B cell (primary cell): Measurements from ENCODE around the gene SLC29A3. TPM values are rescaled to one million over a fixed set of nuclear protein-coding genes. Genes with fewer than 3 reads are reported as not detected.

Source experiments
- ATAC-seq: fragments of 200-7000 bp; cut with Tn5 transposase; one replicate; pipeline ENCODE4 v1.10.0; 2021; ENCODE audit warnings: low read depth, mild to moderate bottlenecking, moderate number of reproducible peaks, moderate library complexity
- CTCF ChIA-PET: fragments of 350-600 bp; sonication (Branson Sonifier 250); formaldehyde crosslinking; loops from one replicate; lab custom pipeline; 2021; ENCODE audit warnings: antibody characterized with exemption, inconsistent platforms; lab: Charles Lee
- POLR2A ChIA-PET: fragments of 350-600 bp; sonication (Branson Sonifier 250); formaldehyde crosslinking; loops from one replicate; lab custom pipeline; 2021; ENCODE audit warnings: antibody characterized with exemption; lab: Charles Lee
- DNase-seq: peaks from one replicate; pipeline ENCODE4 v3.0.0; 2013
- H2AFZ ChIP-seq: 2 replicates; pipeline ENCODE4 v1.6.1; 2012; ENCODE audit warnings: mild to moderate bottlenecking, low read depth, low read length; ENCODE audit not compliant: insufficient read depth, poor library complexity, severe bottlenecking
- H3K27ac ChIP-seq, 2 donors: 1 replicate in 1 of 2; 2 replicates in 1 of 2; pipeline ENCODE4 v1.5.1; 2012 to 2013; ENCODE audit warnings: low read length in 2 of 2, mild to moderate bottlenecking in 2 of 2, moderate library complexity in 1 of 2
- H3K27me3 ChIP-seq, 4 experiments: fragments of 200-600 bp in 1 of 4; sonication (generic) in 1 of 4; replicated peaks in 1 of 4; 1 replicate in 2 of 4; 2 replicates in 2 of 4; pipeline versions ENCODE4 v1.6.1 to v1.7.0; 2013 to 2016; ENCODE audit warnings: low read length in 3 of 4, mild to moderate bottlenecking in 2 of 4, mixed read lengths in 1 of 4, moderate library complexity in 1 of 4; ENCODE audit not compliant: insufficient read depth in 4 of 4, control insufficient read depth in 3 of 4; ENCODE audit errors: control extremely low read depth in 1 of 4
- H3K36me3 ChIP-seq, 2 experiments: replicated peaks in 1 of 2; 1 replicate in 1 of 2; 2 replicates in 1 of 2; pipeline versions ENCODE4 v1.6.1 to v1.7.1; 2013; ENCODE audit warnings: low read length in 1 of 2; ENCODE audit not compliant: insufficient read depth in 2 of 2, control insufficient read depth in 1 of 2; ENCODE audit errors: control extremely low read depth in 1 of 2, extremely low read depth in 1 of 2
- H3K4me1 ChIP-seq, 2 donors: fragments of 200-600 bp in 1 of 2; sonication (generic) in 1 of 2; 1 replicate in 1 of 2; 2 replicates in 1 of 2; pipeline versions ENCODE4 v1.5.1 to v1.6.1; 2013 to 2017; ENCODE audit warnings: low read length in 2 of 2; ENCODE audit not compliant: control insufficient read depth in 2 of 2, insufficient read depth in 2 of 2
- H3K4me2 ChIP-seq: replicated peaks from 2 replicates; pipeline ENCODE3; 2012; ENCODE audit warnings: mild to moderate bottlenecking, low read depth, low read length; ENCODE audit not compliant: poor library complexity, severe bottlenecking
- H3K4me3 ChIP-seq, 5 experiments: fragments of 200-600 bp in 1 of 5; sonication (generic) in 1 of 5; 1 replicate in 3 of 5; 2 replicates in 2 of 5; pipeline versions ENCODE4 v1.5.1 to v1.7.0; 2011 to 2016; ENCODE audit warnings: low read length in 4 of 5, mild to moderate bottlenecking in 4 of 5, low read depth in 2 of 5, control low read depth in 1 of 5, moderate library complexity in 1 of 5; ENCODE audit not compliant: insufficient read depth in 1 of 5; ENCODE audit errors: control extremely low read depth in 1 of 5, extremely low read depth in 1 of 5
- H3K79me2 ChIP-seq: fragments of 200-600 bp; sonication (generic); one replicate; pipeline ENCODE4 v1.6.0; 2016; ENCODE audit warnings: low read length; ENCODE audit not compliant: control insufficient read depth, insufficient read depth
- H3K9ac ChIP-seq: fragments of 200-600 bp; sonication (generic); 2 replicates; pipeline ENCODE4 v1.6.1; 2017; ENCODE audit warnings: mild to moderate bottlenecking, low read length, moderate library complexity
- H3K9me3 ChIP-seq, 3 donors: one replicate each; pipeline versions ENCODE4 v1.6.1 to v1.7.1; 2013; ENCODE audit warnings: low read length in 2 of 3; ENCODE audit not compliant: control insufficient read depth in 2 of 3, insufficient read depth in 1 of 3; ENCODE audit errors: control extremely low read depth in 1 of 3
- H4K20me1 ChIP-seq: 2 replicates; pipeline ENCODE4 v1.6.0; 2012; ENCODE audit warnings: mild to moderate bottlenecking, low read length; ENCODE audit not compliant: insufficient read depth, control insufficient read depth, poor library complexity, severe bottlenecking
- H3K27ac Mint-ChIP-seq: one replicate; pipeline ENCODE4 v1.8.0; 2021; ENCODE audit warnings: mixed read lengths
- H3K27me3 Mint-ChIP-seq: one replicate; pipeline ENCODE4 v1.8.0; 2021; ENCODE audit warnings: mixed read lengths
- H3K4me1 Mint-ChIP-seq: one replicate; pipeline ENCODE4 v1.8.0; 2021; ENCODE audit warnings: mixed read lengths
- H3K4me3 Mint-ChIP-seq: one replicate; pipeline ENCODE4 v1.8.0; 2021; ENCODE audit warnings: mixed read lengths
- H3K9me3 Mint-ChIP-seq: one replicate; pipeline ENCODE4 v1.8.0; 2022; ENCODE audit warnings: mixed read lengths; ENCODE audit not compliant: insufficient read depth
- CTCF ChIP-seq: fragments of 200-600 bp; IDR thresholded peaks from one replicate; pipeline ENCODE4 v1.8.0; 2022; ENCODE audit warnings: antibody characterized with exemption, mild to moderate bottlenecking
- EZH2 ChIP-seq: IDR thresholded peaks from 2 replicates; pipeline ENCODE4 v1.6.1; 2012; ENCODE audit warnings: borderline replicate concordance, low read depth, mild to moderate bottlenecking, moderate library complexity, low read length; ENCODE audit not compliant: insufficient read depth, poor library complexity, severe bottlenecking
- WGBS: methylation state at CpG from one replicate; pipeline ENCODE4 v1.1.5; 2013; ENCODE audit warnings: missing lambda C conversion rate; ENCODE audit not compliant: insufficient coverage; 5-methylcytosine and 5-hydroxymethylcytosine counted together
- intact Hi-C: fragments of 100-400 bp; cut with micrococcal nuclease; formaldehyde crosslinking; loops from one replicate; pipeline ENCODE4 v1.10.0; 2022
- polyA plus RNA-seq: library from polyadenylated mRNA; depleted of rRNA; stranded (reverse); fragments of >200 nt; gene quantifications from 2 replicates; pipeline ENCODE4 v1.2.3, GENCODE V29; 2012
- total RNA-seq, 2 donors: library from RNA; stranded (reverse); fragments of 120-200 nt in 1 of 2; gene quantifications; 1 replicate in 1 of 2; 2 replicates in 1 of 2; pipeline versions ENCODE4 v1.2.3 to v1.2.4, GENCODE V29; 2013 to 2022

SLC29A3 gene
- total and polyA plus RNA-seq, 2 donors (not counting 1 experiment from before 2014, with no cell fraction given), result 4.5 to 8.2 TPM

GRCh38 chr10:71287456-71287855 is 31.6 kb upstream of the SLC29A3 start:
- TF ChIP-seq EZH2, result no peak
- no peak for TF ChIP-seq CTCF
- Histone ChIP-seq H3K79me2 (no peaks in the 10 kb centered on the region), H2AFZ (no peak overlapping the region), H3K36me3 (no peaks in the 10 kb centered on the region), H3K4me3 (no peak overlapping the region), H3K27ac (no peak overlapping the region), H3K27me3 (no peaks in the 10 kb centered on the region), H3K4me1 (no peaks in the 10 kb centered on the region), H4K20me1 (no peaks in the 10 kb centered on the region), H3K9me3 (peaks cover 0 to 5% (median 0%) of the 10 kb centered on the region in 3 donors), H3K4me2 (no peak overlapping the region), H3K9ac (no peak overlapping the region)
- ChIA-PET POLR2A (no interaction called here), CTCF (no interaction called here)
- ATAC-seq, result no peak
- 87% methylated on average over 14 of the region's 14 CpGs for WGBS
- intact Hi-C loops, result no loop called here
- H3K4me3 Mint-ChIP-seq, result no peak overlapping the region
- H3K4me1 Mint-ChIP-seq, result peaks cover 6% of the 10 kb centered on the region
- H3K9me3 Mint-ChIP-seq, result no peaks in the 10 kb centered on the region
- peaks cover under 1% of the 10 kb centered on the region for H3K27me3 Mint-ChIP-seq
- no peak for DNase-seq
- no peak overlapping the region for H3K27ac Mint-ChIP-seq

- no peaks in the 10 kb centered on the region for H4K20me1 ChIP-seq
- DNase-seq, result no peak
- H3K9me3 ChIP-seq, result peaks cover 0 to 5% (median 0%) of the 10 kb centered on the region in 3 donors
- H3K79me2 ChIP-seq, result no peaks in the 10 kb centered on the region
- H2AFZ ChIP-seq, result no peak overlapping the region
- Mint-ChIP-seq H3K27me3 (peaks cover 4% of the 10 kb centered on the region), H3K9me3 (no peaks in the 10 kb centered on the region), H3K27ac (no peak overlapping the region), H3K4me3 (no peak overlapping the region), H3K4me1 (peaks cover 6% of the 10 kb centered on the region)
- ATAC-seq, result no peak
- intact Hi-C loops, result no loop called here
- CTCF ChIA-PET, result no interaction called here
- no peaks in the 10 kb centered on the region for H3K27me3 ChIP-seq
- H3K4me3 ChIP-seq, result no peak overlapping the region
- POLR2A ChIA-PET, result no interaction called here
- no peak overlapping the region for H3K4me2 ChIP-seq
- 79% methylated on average over 15 of the region's 15 CpGs for WGBS
- H3K36me3 ChIP-seq, result no peaks in the 10 kb centered on the region
- TF ChIP-seq CTCF, result no peak
- no peak for TF ChIP-seq EZH2
- no peak overlapping the region for H3K27ac ChIP-seq
- no peaks in the 10 kb centered on the region for H3K4me1 ChIP-seq
- no peak overlapping the region for H3K9ac ChIP-seq
Measured at GRCh38 chr10:71288461-71288860, 30.6 kb upstream of the SLC29A3 start.
